Cardiac fibroblast (primary cell): ENCODE results near the gene PTPRG.

Experiments
- DNase-seq, 2 donors: peaks; one replicate each; pipeline versions ENCODE4 v3.0.0 to v3.0.0-alpha.2; 2010; ENCODE audit warnings: low read depth in 2 of 2
- H3K4me3 ChIP-seq, 2 donors: replicated peaks in 1 of 2; 1 replicate in 1 of 2; 2 replicates in 1 of 2; pipeline ENCODE4 v1.5.1; 2011; ENCODE audit warnings: low read depth in 2 of 2, low read length in 2 of 2, mild to moderate bottlenecking in 2 of 2, moderate library complexity in 1 of 2
- CTCF ChIP-seq: IDR thresholded peaks from one replicate; pipeline ENCODE4 v1.5.1; 2011; ENCODE audit warnings: low read depth, mild to moderate bottlenecking, low read length, inconsistent platforms

PTPRG gene

GRCh38 chr3:61948699-61949305 lies 387.4 kb downstream of the PTPRG start:
- no peak for DNase-seq
- no peak for TF ChIP-seq CTCF

GRCh38 chr3:61954097-61954540 lies 392.7 kb downstream of the PTPRG start:
- peak; percentile 14 to 77 for DNase-seq
- no peak for TF ChIP-seq CTCF
- H3K4me3 ChIP-seq = no peak overlapping the region

More at GRCh38 chr3:61948699-61949305, 387.4 kb downstream of the PTPRG start:
- no peak overlapping the region for H3K4me3 ChIP-seq

- TF ChIP-seq CTCF = no peak
- DNase-seq = peak in 1 of 2 donors; percentile 62
Observed at GRCh38 chr3:61955483-61955882, 394.1 kb downstream of the PTPRG start.

GRCh38 chr3:61956236-61956635 lies 394.9 kb downstream of the PTPRG start:
- no peak for TF ChIP-seq CTCF
- DNase-seq = peak; percentile 68 to 90
- peak overlapping the region in 1 of 2 donors; percentile 13 for H3K4me3 ChIP-seq

More at GRCh38 chr3:61955483-61955882, 394.1 kb downstream of the PTPRG start:
- no peak overlapping the region for H3K4me3 ChIP-seq

- H3K4me3 ChIP-seq = no peak overlapping the region
- TF ChIP-seq CTCF = no peak
- no peak for DNase-seq
Observed at GRCh38 chr3:61957259-61957658, 395.9 kb downstream of the PTPRG start.

- no peak for DNase-seq
- no peak overlapping the region for H3K4me3 ChIP-seq
- no peak for TF ChIP-seq CTCF
Observed at GRCh38 chr3:61960976-61961375, 399.6 kb downstream of the PTPRG start.

GRCh38 chr3:61961900-61962299 lies 400.5 kb downstream of the PTPRG start:
- no peak for TF ChIP-seq CTCF
- H3K4me3 ChIP-seq = no peak overlapping the region
- no peak for DNase-seq
